Progenitor cell of endocrine pancreas (in vitro differentiated cells): ENCODE data around the gene RASSF3. TPM values are rescaled to one million over a fixed set of nuclear protein-coding genes. Genes with fewer than 3 reads are reported as not detected.

ENCODE experiments used
- DNase-seq: peaks from one replicate; pipeline ENCODE4 v3.0.0; 2021; ENCODE audit warnings: low spot score; ENCODE audit not compliant: unreplicated experiment
- H3K27ac Mint-ChIP-seq: 2 replicates; pipeline ENCODE4 v1.8.0; 2021; ENCODE audit warnings: mild to moderate bottlenecking, moderate library complexity, mixed read lengths
- H3K27me3 Mint-ChIP-seq: 2 replicates; pipeline ENCODE4 v1.8.0; 2021; ENCODE audit warnings: mixed read lengths
- H3K36me3 Mint-ChIP-seq: 2 replicates; pipeline ENCODE4 v1.8.0; 2022; ENCODE audit warnings: mixed read lengths; ENCODE audit not compliant: insufficient read depth
- H3K4me1 Mint-ChIP-seq: 2 replicates; pipeline ENCODE4 v1.8.0; 2021; ENCODE audit warnings: low read depth, mixed read lengths
- H3K4me3 Mint-ChIP-seq: 2 replicates; pipeline ENCODE4 v1.8.0; 2021; ENCODE audit warnings: low read depth, mild to moderate bottlenecking, moderate library complexity, mixed read lengths
- H3K9me3 Mint-ChIP-seq: 2 replicates; pipeline ENCODE4 v1.8.0; 2021; ENCODE audit warnings: low read depth, mixed read lengths
- total RNA-seq: library from RNA; stranded (reverse); gene quantifications from 2 replicates; pipeline ENCODE4 v1.2.1, GENCODE V29; 2021
- TF ChIP-seq, protein P1 (sequence below): fragments of 200-600 bp; sonication (generic); IDR thresholded peaks from one replicate; pipeline ENCODE4 v1.5.0; 2021; ENCODE audit warnings: antibody characterized with exemption, mild to moderate bottlenecking; ENCODE audit not compliant: unreplicated experiment

The RASSF3 gene
- total RNA-seq, 1 donor from 2014 or later = 20.7 TPM

DNA sequence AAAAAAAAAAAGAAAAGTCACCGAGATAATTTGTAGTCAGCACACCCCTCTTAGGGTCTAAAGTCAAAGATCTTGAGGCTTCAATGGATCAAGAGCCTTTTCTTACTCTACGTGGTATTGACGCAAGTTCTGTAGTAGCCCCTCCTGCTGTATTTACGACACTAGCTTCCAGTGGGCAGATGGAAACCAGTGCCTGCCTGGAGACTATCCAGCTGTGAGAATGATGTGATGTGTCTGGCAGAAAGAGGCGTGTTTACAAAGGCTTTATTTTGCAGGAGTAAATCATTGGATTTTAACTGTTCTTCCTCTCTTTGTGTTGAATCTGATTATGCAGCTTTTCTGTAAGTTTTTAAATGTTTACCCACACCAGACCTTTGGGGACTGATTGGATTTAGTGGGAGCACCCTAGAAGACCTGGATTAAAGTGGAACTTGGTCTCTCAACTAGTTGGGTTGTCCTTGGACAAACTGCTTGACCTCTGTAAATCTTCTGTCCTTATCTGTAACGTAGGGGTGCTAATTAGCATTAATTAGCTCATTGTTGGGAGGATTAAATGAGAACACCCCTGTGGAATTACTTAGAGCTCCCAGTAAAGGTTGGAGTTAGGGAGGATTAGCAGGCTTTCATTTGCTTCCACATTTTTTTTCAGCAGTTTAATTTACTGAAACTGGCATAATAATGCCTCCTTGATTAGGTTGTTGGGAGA, 72.4 kb downstream of the RASSF3 start:
- Mint-ChIP-seq H3K4me1 (peaks cover 17% of the 10 kb centered on the region), H3K9me3 (no peaks in the 10 kb centered on the region), H3K36me3 (peaks cover 6% of the 10 kb centered on the region), H3K27me3 (no peaks in the 10 kb centered on the region), H3K27ac (no peak overlapping the region), H3K4me3 (no peak overlapping the region)
- DNase-seq = no peak
- TF ChIP-seq, protein P1, sequence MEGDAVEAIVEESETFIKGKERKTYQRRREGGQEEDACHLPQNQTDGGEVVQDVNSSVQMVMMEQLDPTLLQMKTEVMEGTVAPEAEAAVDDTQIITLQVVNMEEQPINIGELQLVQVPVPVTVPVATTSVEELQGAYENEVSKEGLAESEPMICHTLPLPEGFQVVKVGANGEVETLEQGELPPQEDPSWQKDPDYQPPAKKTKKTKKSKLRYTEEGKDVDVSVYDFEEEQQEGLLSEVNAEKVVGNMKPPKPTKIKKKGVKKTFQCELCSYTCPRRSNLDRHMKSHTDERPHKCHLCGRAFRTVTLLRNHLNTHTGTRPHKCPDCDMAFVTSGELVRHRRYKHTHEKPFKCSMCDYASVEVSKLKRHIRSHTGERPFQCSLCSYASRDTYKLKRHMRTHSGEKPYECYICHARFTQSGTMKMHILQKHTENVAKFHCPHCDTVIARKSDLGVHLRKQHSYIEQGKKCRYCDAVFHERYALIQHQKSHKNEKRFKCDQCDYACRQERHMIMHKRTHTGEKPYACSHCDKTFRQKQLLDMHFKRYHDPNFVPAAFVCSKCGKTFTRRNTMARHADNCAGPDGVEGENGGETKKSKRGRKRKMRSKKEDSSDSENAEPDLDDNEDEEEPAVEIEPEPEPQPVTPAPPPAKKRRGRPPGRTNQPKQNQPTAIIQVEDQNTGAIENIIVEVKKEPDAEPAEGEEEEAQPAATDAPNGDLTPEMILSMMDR = no peak

- no peak for DNase-seq
- no peak overlapping the region for H3K27ac Mint-ChIP-seq
- TF ChIP-seq, protein P1 = no peak
- H3K4me3 Mint-ChIP-seq = no peak overlapping the region
- no peaks in the 10 kb centered on the region for H3K9me3 Mint-ChIP-seq
- H3K36me3 Mint-ChIP-seq = peaks cover 6% of the 10 kb centered on the region
- no peaks in the 10 kb centered on the region for H3K27me3 Mint-ChIP-seq
- H3K4me1 Mint-ChIP-seq = peaks cover 17% of the 10 kb centered on the region
Observed at GRCh38 chr12:64683816-64684543, 73.7 kb downstream of the RASSF3 start.

DNA sequence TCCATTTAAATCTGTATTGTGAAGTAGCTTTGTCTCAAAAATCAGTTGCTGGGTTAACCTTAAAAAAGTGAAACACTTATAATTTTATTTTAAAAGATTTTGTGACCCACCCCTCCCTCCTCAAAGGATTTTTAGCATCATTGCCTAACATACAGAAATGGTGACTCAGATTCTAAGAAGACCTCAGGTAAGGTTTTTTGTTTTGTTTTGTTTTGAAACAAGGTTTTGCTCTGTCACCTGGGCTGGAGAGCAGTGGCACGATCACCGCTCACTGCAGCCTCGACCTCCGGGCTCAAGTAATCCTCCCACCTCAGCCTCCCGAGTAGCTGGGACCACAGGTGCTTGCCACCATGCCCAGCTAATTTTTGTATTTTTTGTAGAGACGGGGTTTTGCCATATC, 74.8 kb downstream of the RASSF3 start:
- Mint-ChIP-seq H3K4me1 (peaks cover 15% of the 10 kb centered on the region), H3K9me3 (no peaks in the 10 kb centered on the region), H3K36me3 (peaks cover 6% of the 10 kb centered on the region), H3K27ac (no peak overlapping the region), H3K27me3 (no peaks in the 10 kb centered on the region), H3K4me3 (no peak overlapping the region)
- DNase-seq = no peak
- TF ChIP-seq, protein P1 = no peak

- TF ChIP-seq, protein P1 = no peak
- Mint-ChIP-seq H3K27ac (no peak overlapping the region), H3K27me3 (no peaks in the 10 kb centered on the region), H3K36me3 (peaks cover 6% of the 10 kb centered on the region), H3K4me1 (peaks cover 15% of the 10 kb centered on the region), H3K4me3 (no peak overlapping the region), H3K9me3 (no peaks in the 10 kb centered on the region)
- DNase-seq = no peak
Observed at GRCh38 chr12:64685605-64686004, 75.3 kb downstream of the RASSF3 start.

DNA sequence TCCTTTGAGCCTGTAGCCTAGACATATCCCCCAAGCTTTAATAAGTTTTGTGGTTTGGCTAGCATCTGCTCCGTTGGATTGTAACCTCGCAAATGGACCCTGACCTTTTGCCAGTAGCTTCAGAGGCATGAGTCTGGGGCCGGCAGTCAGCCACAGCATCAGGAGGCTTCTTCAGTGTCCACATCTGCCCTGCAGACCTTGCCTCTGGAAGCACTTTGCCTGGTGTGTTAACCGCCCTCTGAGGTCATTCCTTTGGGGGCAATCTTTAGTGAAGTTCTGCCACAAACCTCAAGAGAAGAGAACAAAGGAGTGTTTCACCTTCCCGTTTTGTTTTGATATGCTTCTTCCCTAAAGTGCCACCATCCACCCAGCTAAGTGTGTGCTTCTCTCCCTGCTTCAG, 77.5 kb downstream of the RASSF3 start:
- TF ChIP-seq, protein P1 = no peak
- no peak overlapping the region for H3K4me3 Mint-ChIP-seq
- no peaks in the 10 kb centered on the region for H3K9me3 Mint-ChIP-seq
- no peak overlapping the region for H3K27ac Mint-ChIP-seq
- DNase-seq = no peak
- H3K4me1 Mint-ChIP-seq = peaks cover 20% of the 10 kb centered on the region
- peaks cover 10% of the 10 kb centered on the region for H3K36me3 Mint-ChIP-seq
- H3K27me3 Mint-ChIP-seq = no peaks in the 10 kb centered on the region
